HepG2 (cell line): ENCODE results near the gene CSNK2A1. TPM values are rescaled to one million over a fixed set of nuclear protein-coding genes. Genes with fewer than 3 reads are reported as not detected.

ENCODE experiments used
- ISL2 ChIP-seq: sonication (generic); formaldehyde crosslinking; IDR thresholded peaks from 2 replicates; pipeline ENCODE4 v1.5.0; 2020; ENCODE audit warnings: missing genetic modification reagents
- NFATC3 ChIP-seq: sonication (generic); formaldehyde crosslinking; IDR thresholded peaks from 2 replicates; pipeline ENCODE4 v1.5.1; 2020; ENCODE audit warnings: mild to moderate bottlenecking, missing genetic modification reagents
- NFKB2 ChIP-seq: sonication (generic); formaldehyde crosslinking; IDR thresholded peaks from 2 replicates; pipeline ENCODE4 v1.4.0; 2020; ENCODE audit warnings: missing genetic modification reagents, borderline replicate concordance
- POLR2AphosphoS5 ChIP-seq: IDR thresholded peaks from 2 replicates; pipeline ENCODE4 v1.6.1; 2012; ENCODE audit warnings: low read depth, low read length
- POLR2G ChIP-seq: fragments of 200-400 bp; formaldehyde crosslinking; IDR thresholded peaks from 2 replicates; pipeline ENCODE4 v1.6.1; 2018; ENCODE audit warnings: mild to moderate bottlenecking, low read depth, low read length, moderate library complexity
- RBM22 ChIP-seq: fragments of 200-400 bp; formaldehyde crosslinking; optimal IDR thresholded peaks from 2 replicates; pipeline ENCODE3; 2017; ENCODE audit warnings: mild to moderate bottlenecking, low read length, moderate library complexity
- SOX6 ChIP-seq, 2 experiments: fragments of 450-650 bp in 1 of 2; sonication (generic) in 1 of 2; formaldehyde crosslinking in 1 of 2; IDR thresholded peaks; 2 replicates each; pipeline versions ENCODE4 v1.4.0 to v1.6.1; 2017 to 2020; ENCODE audit warnings: antibody characterized with exemption in 1 of 2, mild to moderate bottlenecking in 1 of 2, missing genetic modification reagents in 1 of 2
- ZNF296 ChIP-seq: sonication (generic); formaldehyde crosslinking; conservative IDR thresholded peaks from 2 replicates; pipeline ENCODE4 v1.5.0; 2020; ENCODE audit warnings: mild to moderate bottlenecking, missing genetic modification reagents
- ZNF350 ChIP-seq: sonication (generic); formaldehyde crosslinking; IDR thresholded peaks from 2 replicates; pipeline ENCODE4 v1.4.0; 2020; ENCODE audit warnings: mild to moderate bottlenecking, low read depth, missing genetic modification reagents, borderline replicate concordance
- ZNF616 ChIP-seq: sonication (generic); formaldehyde crosslinking; IDR thresholded peaks from 2 replicates; pipeline ENCODE4 v1.5.0; 2020; ENCODE audit warnings: low read depth, mild to moderate bottlenecking, missing genetic modification reagents
- ZSCAN12 ChIP-seq: sonication (generic); formaldehyde crosslinking; IDR thresholded peaks from 2 replicates; pipeline ENCODE4 v1.9.0; 2021; ENCODE audit warnings: mild to moderate bottlenecking, missing genetic modification reagents
- polyA plus RNA-seq, 8 experiments: library from polyadenylated mRNA; depleted of rRNA in 3 of 8; stranded (reverse) in 7 of 8; unstranded in 1 of 8; fragments of >200 nt; fragmentation: Illumina TruSeq in 4 of 8; extraction: Trizol in 4 of 8; gene quantifications; 2 replicates each; pipeline versions ENCODE4 v1.2.1 to v1.2.3, GENCODE V29; 2011 to 2016; ENCODE audit warnings: low read depth in 4 of 8, missing spikeins in 1 of 8, mixed read lengths in 1 of 8; ENCODE audit not compliant: insufficient read depth in 1 of 8
- total RNA-seq, 5 experiments: library from RNA; depleted of rRNA; stranded (reverse); fragments of >200 nt; fragmentation: Illumina TruSeq; extraction: Trizol; gene quantifications; 2 replicates each; pipeline ENCODE4 v1.2.3, GENCODE V29; 2016; ENCODE audit warnings: low read depth in 1 of 5
- TF ChIP-seq, protein P1 (sequence below): sonication (generic); formaldehyde crosslinking; IDR thresholded peaks from 2 replicates; pipeline ENCODE4 v1.4.0; 2020; ENCODE audit warnings: missing genetic modification reagents, borderline replicate concordance
- TF ChIP-seq, protein P2 (sequence below): sonication (generic); formaldehyde crosslinking; IDR thresholded peaks from 2 replicates; pipeline ENCODE4 v1.4.0; 2020; ENCODE audit warnings: missing genetic modification reagents, borderline replicate concordance

Gene CSNK2A1
- total and polyA plus RNA-seq, 2 of the 13 experiments (the other 11 are each of a cell fraction or from before 2014, with no cell fraction given), result 153 to 231 TPM

DNA sequence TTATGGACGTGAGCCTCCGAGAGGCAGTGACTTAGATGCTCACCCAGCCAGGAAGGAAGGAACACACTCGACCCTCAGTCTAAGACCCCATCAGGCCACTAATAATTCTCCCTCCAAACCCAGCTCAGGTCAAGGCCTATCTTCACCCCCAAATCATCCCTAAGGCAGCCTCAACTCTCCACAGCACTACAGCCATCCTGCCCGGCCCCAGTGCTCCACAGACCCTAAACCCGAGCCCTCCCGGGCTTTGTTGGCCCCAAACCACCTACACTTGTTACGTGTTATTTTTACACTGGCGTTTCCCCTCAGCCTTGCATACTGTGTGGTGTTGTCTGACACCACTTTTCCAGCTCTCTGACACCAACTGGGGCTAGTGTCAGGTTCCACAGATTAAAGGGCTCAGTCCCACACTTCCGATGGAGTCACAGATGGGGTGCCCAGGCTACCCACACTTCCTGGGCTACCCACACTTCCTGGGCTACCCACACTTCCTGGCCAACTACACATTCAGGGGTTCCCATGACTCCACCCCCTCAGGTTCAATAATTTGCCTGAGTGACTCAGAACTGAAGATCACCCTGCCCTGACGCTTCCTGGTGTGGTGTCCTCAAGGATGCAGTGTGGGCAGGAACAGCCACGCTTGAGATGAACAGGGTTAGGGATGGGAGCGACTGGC is 110.2 kb downstream of the CSNK2A1 start (continued):
- TF ChIP-seq, protein P1, sequence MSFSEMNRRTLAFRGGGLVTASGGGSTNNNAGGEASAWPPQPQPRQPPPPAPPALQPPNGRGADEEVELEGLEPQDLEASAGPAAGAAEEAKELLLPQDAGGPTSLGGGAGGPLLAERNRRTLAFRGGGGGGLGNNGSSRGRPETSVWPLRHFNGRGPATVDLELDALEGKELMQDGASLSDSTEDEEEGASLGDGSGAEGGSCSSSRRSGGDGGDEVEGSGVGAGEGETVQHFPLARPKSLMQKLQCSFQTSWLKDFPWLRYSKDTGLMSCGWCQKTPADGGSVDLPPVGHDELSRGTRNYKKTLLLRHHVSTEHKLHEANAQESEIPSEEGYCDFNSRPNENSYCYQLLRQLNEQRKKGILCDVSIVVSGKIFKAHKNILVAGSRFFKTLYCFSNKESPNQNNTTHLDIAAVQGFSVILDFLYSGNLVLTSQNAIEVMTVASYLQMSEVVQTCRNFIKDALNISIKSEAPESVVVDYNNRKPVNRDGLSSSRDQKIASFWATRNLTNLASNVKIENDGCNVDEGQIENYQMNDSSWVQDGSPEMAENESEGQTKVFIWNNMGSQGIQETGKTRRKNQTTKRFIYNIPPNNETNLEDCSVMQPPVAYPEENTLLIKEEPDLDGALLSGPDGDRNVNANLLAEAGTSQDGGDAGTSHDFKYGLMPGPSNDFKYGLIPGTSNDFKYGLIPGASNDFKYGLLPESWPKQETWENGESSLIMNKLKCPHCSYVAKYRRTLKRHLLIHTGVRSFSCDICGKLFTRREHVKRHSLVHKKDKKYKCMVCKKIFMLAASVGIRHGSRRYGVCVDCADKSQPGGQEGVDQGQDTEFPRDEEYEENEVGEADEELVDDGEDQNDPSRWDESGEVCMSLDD (CRISPR knock-in tag), result 0 out of 2 replicates have a peak, but pooled peaks have one; percentile 32
- peak; percentile 65 for TF ChIP-seq POLR2G
- peak; percentile 53; the same call in 1 of the 2 replicates for TF ChIP-seq ZNF350 (CRISPR knock-in tag)
- 0 out of 2 replicates have a peak, but pooled peaks have one; percentile 55 for TF ChIP-seq ZNF296 (CRISPR knock-in tag)
- TF ChIP-seq SOX6 (IDR thresholded peaks at IDR 0.05), result no peak
- TF ChIP-seq SOX6 (CRISPR knock-in tag; IDR thresholded peaks at IDR 0.05), result no peak
- TF ChIP-seq NFKB2, result 0 out of 2 replicates have a peak, but pooled peaks have one; percentile 11
- no peak for TF ChIP-seq ZSCAN12 (CRISPR knock-in tag)
- TF ChIP-seq POLR2AphosphoS5, result peak; percentile 60
- TF ChIP-seq, protein P2, sequence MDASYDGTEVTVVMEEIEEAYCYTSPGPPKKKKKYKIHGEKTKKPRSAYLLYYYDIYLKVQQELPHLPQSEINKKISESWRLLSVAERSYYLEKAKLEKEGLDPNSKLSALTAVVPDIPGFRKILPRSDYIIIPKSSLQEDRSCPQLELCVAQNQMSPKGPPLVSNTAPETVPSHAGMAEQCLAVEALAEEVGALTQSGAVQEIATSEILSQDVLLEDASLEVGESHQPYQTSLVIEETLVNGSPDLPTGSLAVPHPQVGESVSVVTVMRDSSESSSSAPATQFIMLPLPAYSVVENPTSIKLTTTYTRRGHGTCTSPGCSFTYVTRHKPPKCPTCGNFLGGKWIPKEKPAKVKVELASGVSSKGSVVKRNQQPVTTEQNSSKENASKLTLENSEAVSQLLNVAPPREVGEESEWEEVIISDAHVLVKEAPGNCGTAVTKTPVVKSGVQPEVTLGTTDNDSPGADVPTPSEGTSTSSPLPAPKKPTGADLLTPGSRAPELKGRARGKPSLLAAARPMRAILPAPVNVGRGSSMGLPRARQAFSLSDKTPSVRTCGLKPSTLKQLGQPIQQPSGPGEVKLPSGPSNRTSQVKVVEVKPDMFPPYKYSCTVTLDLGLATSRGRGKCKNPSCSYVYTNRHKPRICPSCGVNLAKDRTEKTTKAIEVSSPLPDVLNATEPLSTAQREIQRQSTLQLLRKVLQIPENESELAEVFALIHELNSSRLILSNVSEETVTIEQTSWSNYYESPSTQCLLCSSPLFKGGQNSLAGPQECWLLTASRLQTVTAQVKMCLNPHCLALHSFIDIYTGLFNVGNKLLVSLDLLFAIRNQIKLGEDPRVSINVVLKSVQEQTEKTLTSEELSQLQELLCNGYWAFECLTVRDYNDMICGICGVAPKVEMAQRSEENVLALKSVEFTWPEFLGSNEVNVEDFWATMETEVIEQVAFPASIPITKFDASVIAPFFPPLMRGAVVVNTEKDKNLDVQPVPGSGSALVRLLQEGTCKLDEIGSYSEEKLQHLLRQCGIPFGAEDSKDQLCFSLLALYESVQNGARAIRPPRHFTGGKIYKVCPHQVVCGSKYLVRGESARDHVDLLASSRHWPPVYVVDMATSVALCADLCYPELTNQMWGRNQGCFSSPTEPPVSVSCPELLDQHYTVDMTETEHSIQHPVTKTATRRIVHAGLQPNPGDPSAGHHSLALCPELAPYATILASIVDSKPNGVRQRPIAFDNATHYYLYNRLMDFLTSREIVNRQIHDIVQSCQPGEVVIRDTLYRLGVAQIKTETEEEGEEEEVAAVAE (CRISPR knock-in tag), result no peak
- TF ChIP-seq NFATC3, result no peak
- peak; percentile 94 for TF ChIP-seq RBM22
- TF ChIP-seq ISL2 (CRISPR knock-in tag), result 0 out of 2 replicates have a peak, but pooled peaks have one; percentile 32
- no peak for TF ChIP-seq ZNF616 (CRISPR knock-in tag)
